Nucleus accumbens (tissue), 56 donors: ENCODE measurements around the gene NOTCH2NLA.
"Not testable (repeated sequence)": the region's sequence is repeated elsewhere in the genome, so short reads cannot be mapped to it uniquely, and the experiment has no call there.

Source experiments
- DNase-seq, 56 donors: peaks; one replicate each; lab custom pipeline; 2025; lab: John Stamatoyannopoulos, UW

The NOTCH2NLA gene

DNA sequence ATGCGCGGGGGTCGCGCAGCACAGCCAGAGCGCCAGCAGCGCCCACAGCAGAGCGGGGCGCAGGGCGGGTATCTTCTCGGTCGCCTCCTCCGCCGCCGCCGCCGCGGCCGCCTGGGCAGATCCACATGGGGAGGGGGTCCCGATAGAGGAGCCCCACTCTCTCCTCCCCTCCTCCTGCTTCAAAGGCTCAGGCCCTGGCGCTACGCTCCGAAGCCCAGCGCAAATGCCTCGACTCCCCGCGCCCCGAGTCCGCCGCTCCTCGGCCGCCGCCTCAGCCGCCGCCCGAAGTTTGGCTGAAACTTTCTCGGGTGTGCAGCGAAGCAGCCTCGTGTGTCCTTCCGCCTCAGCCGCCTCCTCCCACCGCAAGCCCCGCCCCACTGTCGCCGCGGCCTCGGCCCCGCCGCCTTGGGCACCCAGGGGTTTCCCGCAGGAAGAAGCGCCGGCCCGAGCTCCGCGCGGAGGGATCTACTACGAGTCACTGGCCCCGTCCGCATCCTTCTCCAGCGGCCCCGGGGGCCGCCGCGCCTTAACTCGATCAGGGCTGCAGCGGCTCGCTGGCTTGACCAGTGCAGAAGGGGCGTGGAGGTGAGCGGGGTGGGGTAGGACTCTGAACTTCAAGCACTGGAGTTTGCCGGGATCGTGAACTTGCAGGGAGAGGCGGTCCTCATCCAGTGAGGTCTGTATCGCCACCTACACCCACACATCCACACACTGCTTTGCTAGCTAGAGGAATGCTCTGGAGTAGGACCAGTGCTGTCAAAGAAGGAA is at the start of gene NOTCH2NLA:
TSS of gene NOTCH2NLA (minus strand) at position 312 of the 768 bp plus-strand sequence. CDS start 39,684 bp downstream, outside the sequence.
- not testable (repeated sequence) for DNase-seq

GRCh38 chr1:146278346-146278745 is 49.5 kb upstream of the NOTCH2NLA start:
- DNase-seq = not testable (repeated sequence)

DNA sequence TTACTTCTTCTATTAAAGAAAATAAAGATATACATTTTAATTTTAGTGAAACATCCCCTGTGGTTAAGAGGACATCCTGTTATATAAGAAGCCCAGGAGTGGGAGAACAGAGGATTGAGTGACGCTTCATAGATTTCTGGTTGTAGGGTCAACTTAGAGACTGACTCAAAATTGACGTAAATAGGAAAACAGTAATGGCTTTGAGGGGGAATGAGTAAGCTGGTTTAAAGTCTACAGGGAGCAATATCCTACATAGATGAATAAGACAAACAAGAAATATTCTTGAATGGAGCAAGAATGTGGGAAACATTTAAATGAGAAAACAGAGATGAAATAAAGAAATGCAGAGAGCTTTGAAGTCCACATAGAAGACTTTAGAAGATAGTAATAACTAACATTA is 48.3 kb upstream of the NOTCH2NLA start:
- not testable (repeated sequence) for DNase-seq

GRCh38 chr1:146274083-146274482 is 45.3 kb upstream of the NOTCH2NLA start:
- DNase-seq = not testable (repeated sequence)

DNA sequence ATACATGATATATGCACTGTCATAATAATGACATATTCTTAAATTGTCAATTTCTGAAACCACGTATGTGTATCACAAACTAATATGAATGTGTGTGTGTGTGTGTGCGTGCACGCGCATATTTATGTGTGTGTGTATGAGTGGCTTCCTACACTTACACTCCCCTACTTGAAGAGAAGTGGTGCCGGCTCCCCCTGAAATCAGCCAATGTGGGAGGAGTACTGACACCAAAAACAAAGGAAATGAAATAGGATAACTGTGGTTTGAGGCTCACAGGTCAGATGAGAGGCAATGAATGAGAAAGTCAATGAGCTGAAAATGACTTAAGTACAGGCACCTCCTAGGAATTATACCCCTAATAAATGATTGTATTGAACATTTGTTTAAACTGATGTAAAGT is 44.4 kb upstream of the NOTCH2NLA start:
- DNase-seq = not testable (repeated sequence)

- not testable (repeated sequence) for DNase-seq
Observed at GRCh38 chr1:146272734-146273133, 43.9 kb upstream of the NOTCH2NLA start.

DNA sequence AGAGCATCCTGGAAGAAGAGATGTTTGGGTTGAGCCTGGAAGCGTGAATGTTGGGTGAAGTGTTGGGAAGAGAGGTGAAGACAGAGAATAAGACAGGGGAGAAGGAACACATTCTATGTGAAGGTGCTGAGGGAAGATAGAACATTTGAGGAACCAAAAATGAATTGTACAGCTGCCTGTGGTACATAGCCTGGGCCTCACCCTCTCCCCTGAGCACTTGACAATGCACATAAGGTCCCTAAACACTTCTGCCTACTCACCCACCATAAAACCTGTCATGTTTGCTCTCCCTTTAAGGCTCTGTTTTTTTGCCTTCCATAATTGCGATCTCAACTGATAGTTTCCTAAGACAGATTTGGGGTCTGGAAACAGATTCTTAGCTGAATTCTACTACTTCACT is 43.2 kb upstream of the NOTCH2NLA start:
- not testable (repeated sequence) for DNase-seq

DNA sequence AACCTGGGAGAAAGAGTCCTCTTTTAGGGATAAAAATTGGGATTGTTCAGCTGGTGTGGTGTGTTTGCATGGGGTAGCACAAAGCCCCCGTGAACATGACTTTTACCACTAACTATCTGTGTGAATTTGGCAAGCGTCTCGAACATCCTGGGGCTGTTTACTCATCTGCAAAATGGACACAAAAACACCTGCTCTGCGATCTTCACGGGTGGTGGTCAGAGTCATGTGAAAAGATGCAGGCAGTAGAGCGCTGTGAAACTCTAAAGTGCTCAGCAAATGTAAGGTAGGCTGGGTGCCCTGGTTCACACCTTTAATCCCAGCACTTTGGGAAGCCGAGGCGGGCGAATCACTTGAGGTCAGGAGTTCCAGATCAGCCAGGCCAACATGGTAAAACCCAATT is 41.3 kb upstream of the NOTCH2NLA start:
- DNase-seq = not testable (repeated sequence)

DNA sequence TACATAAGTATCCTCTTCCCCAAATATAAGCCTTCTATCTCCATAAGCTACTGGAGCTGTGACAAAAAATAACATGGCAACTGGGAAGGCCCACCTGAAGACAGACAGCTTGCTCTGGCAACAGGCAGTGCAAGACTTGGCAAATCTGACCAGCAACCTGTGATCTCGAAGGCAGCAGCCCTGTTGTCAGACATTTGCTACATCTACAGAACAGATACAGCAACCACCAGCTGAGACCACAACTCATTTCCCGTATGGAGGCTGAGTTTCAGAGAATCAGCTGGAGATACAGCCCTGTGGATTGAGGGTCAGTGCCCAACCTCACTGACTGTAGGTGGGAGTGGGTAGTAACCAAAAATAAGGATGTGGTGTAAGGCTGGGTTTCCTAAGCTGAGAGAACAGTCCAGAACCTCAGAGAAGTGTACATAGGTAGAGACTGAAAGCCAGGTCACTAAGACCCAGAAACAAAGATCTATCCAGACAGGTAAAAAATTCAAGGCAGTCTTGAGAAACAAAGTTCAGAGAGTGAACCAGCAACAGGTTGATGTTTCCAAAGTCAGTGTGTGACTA is 37.4 kb upstream of the NOTCH2NLA start:
- DNase-seq = not testable (repeated sequence)

- not testable (repeated sequence) for DNase-seq
Observed at GRCh38 chr1:146264761-146265160, 35.9 kb upstream of the NOTCH2NLA start.

DNA sequence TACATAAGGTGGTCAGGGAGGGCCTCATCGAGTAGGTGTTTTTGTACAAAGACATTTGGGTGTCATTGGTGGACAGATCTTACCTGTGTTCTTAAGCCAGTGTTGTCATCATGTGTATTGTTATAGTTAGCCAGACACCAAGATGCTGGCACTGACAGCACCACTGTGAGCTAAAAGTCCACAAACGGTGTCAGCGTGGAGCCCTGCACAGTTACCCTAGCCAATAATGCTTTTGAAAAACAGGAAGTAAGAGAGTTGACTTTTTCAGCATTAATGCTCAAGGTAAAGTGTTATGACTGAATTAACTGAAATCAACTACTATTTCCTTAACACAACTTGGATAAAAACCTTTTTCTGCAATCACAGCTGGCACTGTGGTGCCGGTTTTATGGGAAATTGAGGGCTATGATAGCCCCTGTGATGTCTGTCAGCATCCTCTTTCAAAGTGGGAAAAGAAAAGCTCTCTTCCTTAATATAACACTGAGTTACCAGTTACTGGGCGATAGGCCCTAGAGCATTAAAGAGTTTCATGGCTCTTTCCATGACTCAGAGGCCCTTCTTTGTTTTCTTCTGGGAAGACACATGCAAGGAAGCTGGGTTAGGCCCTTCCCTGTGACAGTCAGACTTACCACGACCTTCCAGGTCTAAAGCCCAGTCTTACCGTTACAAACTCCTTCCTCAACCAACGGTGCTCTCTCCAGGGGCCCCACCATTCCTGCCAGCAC is 31.3 kb upstream of the NOTCH2NLA start:
- DNase-seq = not testable (repeated sequence)

DNA sequence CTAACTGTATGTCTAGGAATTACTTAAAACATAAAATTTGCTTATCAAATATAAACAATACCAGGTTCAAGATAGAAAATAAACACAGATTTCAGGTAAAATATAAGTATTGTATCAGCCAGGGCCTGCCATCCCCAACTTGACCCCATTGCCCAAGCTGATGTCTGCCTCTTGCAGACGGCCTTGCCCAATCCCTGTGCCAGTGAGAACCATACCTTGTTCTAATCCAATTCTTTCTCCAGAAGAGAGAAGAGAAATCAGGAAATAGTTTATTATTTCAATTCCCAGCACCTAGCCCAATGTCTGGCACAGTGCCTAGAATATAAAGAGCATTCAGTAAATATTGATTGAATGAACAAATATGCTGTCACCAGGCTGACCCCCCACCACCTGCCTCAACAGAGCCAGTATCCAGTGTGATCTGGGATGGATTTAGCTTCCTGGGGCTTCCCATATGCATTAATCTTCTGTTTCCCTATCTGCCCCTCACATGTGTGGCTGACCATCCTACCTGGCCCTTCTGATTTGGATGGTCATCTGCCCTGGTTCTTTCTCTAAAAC is 29.3 kb upstream of the NOTCH2NLA start:
- not testable (repeated sequence) for DNase-seq

DNA sequence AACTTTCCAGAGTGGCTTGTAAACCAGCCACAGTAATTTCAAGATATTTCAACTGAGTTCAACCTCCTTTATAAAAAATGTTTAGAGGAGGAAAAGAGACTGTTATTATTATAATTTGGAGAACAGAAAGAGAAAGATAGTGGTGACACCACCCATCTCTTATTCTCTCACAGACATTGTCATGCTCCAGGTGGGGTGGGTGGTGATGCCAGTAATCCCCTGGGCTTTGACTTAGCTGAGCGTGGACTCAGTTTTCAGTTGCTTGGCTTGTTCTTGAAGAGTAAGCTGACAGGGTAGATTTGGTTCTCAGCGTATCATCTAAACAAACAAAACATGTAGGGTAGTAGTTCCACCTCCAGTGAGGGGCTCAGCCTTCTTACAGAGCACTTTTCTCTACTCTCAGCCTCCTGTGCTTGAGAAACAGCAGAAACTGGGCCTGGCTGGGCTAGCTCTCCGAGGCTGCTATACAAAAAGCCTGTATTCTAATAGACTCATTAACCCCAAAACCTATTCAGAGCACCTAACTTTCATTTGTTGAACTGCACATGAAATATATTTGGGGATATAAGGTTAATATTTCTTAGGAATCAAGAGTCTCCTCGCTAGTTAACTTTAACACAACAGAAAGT is 25.9 kb upstream of the NOTCH2NLA start:
- not testable (repeated sequence) for DNase-seq

DNA sequence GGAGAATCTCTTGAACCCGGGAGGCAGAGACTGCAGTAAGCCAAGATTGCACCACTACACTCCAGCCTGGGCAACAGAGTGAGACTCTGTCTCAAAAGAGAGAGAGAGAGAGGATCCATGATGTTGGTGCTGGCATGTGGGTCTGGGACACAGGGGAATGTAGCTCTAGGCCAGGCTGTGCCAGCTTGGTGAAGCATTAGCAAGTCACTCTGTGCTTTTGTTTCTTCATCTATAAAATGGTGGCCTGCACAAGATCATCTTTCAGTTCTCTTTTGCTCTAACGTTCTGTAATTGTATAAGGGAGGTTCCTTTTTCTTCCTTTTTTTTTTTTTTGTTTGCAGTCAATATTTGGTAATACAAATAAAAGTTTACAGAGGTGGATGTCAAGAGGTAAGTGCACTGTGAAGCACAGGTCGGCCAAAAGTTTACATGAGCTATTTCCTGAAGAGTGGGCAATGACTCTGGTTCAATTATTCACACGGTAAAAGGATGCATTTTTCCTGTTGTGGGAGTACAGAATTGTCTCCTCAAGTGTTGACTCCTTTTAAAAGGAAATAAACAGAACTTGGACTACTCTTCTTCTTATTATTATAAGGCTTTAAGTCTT is 24.5 kb upstream of the NOTCH2NLA start:
- DNase-seq = not testable (repeated sequence)

GRCh38 chr1:146251523-146251922 is 22.7 kb upstream of the NOTCH2NLA start:
- DNase-seq = not testable (repeated sequence)

DNA sequence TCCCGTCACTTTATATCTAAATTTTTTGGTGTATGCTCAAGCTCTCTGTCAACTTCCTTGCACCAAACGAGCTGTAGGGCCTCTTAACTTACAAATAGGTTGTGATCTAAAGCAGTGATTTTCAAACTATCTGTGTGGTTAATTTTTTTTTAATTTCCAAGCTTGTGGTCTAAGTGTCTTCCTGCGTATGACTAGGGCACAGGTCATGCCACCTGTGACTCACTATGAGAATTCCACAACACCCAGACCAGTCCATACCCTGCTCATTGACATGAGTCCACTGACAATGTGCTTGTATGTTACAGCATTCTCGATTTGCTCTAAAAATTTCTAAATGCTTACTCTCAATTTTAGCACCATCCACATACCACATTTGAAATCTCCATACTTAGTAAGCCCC is 19.8 kb upstream of the NOTCH2NLA start:
- not testable (repeated sequence) for DNase-seq

- not testable (repeated sequence) for DNase-seq
Observed at GRCh38 chr1:146236626-146237025, 7.8 kb upstream of the NOTCH2NLA start.

DNA sequence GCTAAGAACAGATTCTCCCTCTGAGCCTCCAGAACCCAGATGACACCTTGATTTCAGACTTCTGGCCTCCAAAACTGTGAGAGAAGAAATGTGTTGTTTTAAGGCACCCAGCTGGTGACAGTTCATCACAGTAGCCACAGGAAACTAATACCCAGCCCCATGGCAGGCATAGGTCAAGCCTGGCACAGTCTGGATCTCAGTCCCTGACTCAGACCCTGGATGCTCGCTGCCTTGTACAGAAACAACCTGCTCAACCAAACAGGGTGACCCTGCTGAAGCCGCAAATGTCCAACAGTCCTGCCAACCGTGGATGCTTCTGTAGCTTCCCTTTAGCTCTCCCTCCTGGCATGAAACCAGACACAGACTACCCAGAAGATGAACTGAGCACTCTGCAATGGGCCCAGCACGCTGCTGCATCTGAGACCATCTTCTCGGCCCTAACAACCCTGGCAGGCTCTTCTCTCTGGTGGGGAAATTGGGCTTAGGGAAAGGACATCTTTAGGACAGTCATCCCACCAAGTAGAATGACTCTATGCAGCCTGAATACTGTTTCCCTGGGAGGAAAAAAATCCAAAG is 7.3 kb upstream of the NOTCH2NLA start:
- DNase-seq = not testable (repeated sequence)

DNA sequence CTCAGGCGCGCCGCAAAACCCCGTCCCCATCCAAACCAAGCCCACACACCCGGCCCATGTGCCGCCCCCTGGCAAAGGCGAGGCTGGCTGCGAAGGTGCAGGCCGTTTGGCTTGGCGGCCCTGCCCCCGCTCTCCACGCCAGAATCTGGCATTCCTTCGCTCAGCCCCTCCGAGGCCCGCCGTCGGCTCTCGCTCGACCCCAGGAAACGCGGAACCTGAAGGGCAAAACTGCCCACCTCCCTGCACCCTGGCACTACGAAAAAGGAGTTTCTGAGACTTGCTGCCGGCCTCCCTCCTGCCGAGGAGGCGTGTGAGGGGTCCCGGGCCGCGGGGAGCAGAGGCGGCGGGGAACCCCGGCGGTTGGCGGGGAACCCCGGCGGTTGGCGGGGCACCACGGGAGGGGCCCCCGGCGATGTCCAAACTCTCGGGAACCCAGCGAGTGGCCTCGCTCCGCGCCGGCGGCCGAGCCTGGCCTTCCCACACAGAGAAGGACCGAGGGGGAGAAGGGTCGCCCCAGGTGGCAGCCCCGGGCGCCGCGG is 608 bp downstream of the NOTCH2NLA start:
- not testable (repeated sequence) for DNase-seq
